GDM1 (cell line): ENCODE measurements around the gene SBK2.
"Not testable (repeated sequence)": the region's sequence is repeated elsewhere in the genome, so short reads cannot be mapped to it uniquely, and the experiment has no call there.

Source experiments
- DNase-seq: peaks from one replicate; lab custom pipeline; 2025; lab: John Stamatoyannopoulos, UW

The SBK2 gene

GRCh38 chr19:55535965-55536350 is 975 bp downstream of the SBK2 start:
- no peak for DNase-seq

- DNase-seq: no peak
These were observed 1.6 kb downstream of the SBK2 start for GRCh38 chr19:55535173-55535964.

- not testable (repeated sequence) for DNase-seq
These were observed 2.7 kb downstream of the SBK2 start for GRCh38 chr19:55534280-55534679.

- DNase-seq: no peak
These were observed 5.9 kb downstream of the SBK2 start for GRCh38 chr19:55530996-55531395.

GRCh38 chr19:55529636-55530234 is 7.2 kb downstream of the SBK2 start:
- DNase-seq: no peak

- no peak for DNase-seq
These were observed 8.7 kb downstream of the SBK2 start for GRCh38 chr19:55528030-55528803.

GRCh38 chr19:55527197-55528029 is 9.5 kb downstream of the SBK2 start:
- no peak for DNase-seq

DNA sequence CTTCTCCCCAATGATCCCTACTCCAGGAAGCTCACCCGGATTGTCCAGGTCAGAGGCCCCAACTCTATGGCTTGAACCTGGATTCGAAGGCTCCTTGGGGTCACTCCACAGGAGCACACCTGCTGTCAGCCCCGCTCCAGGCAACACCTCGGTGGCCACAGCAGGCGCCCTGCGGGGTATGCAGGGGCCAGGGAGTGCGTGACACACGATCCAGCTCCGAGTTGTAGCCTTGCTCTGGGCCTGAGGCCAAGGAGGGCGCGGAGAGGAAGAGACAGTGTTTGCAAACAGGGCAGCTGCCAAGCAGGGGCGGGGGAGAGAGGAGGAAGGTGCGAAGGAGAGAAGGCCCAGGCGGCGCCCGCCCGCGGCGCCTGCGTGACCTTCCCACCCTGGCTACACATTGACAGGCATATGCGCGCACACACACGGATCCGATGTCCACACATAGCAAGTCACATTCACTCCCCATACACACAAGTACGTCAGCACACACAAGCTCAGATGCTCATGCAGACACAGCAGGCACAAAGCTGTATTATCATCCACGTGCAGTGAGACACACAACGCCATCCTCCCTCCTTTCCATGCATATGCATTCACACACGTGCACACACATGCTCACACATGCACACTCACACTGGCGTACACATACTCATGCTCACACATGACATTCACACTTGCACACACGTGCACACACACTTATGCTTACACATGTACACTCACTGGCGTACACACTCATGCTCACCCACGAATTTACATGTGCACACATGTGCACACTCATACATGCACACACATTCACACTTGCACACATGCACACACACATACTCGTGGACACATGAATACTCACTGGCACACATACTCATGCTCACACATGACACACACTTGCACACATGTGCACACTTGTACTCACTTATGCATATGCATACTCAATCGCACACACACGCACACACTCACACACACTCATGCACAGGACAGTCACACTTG is 10.4 kb downstream of the SBK2 start:
- peak; percentile 60 for DNase-seq

GRCh38 chr19:55525289-55526101 is 11.4 kb downstream of the SBK2 start:
- no peak for DNase-seq

DNA sequence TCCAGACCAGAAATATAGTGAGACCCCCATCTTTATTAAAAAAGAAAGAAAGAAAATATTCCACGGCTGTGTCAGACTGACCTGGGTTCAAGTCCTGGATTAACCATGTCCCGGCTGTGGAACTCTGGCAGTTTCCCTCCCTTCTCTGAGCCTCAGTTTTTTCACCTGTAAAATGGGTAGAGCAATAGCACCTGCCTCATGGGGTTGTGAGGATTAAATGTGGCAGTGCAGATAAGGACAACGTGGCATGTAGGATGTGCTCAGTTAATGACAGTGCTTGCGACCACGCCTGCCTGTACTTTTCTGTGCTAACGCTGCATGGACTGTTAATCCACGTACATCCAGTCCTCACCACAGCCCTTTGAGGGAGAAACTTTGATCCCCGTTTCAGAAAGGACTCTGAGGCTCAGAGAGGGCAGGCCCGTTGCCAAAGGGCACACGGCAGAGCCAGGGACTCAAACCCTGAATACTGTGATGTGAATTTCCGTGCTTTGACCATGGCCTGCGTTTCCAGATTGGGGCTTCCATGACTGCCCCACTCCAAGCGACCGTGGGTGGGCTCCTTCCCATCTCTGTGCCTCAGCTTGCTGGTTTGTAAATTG is 16.1 kb downstream of the SBK2 start:
- no peak for DNase-seq

- DNase-seq: no peak
These were observed 17.3 kb downstream of the SBK2 start for GRCh38 chr19:55519451-55520311.

- DNase-seq: peak; percentile 90
These were observed 19.9 kb downstream of the SBK2 start for GRCh38 chr19:55516878-55517620.

DNA sequence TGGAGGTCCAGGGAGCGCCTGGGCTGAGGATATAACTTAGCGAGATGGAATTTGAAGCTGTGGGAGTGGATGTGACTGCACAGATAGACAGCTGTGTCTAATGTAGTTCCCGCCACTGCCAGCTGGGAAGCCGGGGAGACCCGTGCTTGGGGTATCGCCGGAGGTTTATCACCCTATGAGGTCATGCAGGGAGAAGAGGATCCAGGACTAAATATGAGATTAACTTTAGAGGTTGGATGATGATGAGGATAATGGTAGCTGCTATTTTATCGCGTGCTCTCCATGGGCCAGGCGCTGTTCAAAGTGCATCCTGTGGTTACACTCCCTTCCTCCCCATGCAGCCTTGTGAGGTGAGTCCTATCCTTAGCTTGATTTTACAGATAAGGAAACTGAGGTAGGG is 28.8 kb downstream of the SBK2 start:
- no peak for DNase-seq

DNA sequence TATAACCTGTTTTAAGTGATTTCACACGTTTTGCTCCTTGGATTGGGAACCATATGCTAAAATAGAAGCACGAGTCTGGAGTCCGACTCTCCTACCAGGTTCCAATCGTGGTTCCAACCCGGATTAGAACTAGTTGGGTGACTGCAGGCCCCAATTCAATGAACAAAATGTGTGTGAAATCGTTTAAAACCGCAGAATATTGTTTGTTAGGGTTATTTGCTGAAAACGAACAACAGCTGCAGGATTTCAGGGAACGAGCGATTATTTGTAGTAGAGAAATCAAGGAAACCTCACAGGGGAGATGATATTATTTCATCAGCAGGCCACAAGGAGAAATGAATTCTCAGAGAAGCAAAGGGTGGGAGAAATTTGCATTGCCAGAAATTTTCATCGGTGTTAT is 32.0 kb downstream of the SBK2 start:
- DNase-seq: no peak

DNA sequence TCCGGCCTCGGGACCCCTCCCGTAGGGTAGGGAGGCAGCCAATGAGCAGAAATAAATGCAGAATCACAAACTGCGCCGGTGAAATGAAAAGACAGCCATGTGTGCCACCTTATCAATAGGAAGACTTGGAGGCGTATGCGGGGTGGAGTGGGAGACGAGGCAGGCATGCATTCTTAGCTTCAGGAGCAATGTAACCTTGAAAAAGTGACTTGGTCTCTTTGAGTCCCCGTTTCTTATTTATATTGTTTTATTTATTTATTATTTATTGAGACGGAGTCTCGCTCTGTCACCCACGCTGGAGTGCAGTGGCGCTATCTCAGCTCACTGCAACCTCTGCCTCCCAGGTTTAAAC is 32.7 kb downstream of the SBK2 start:
- DNase-seq: no peak

GRCh38 chr19:55503502-55504251 is 33.3 kb downstream of the SBK2 start:
- DNase-seq: peak; percentile 88

- no peak for DNase-seq
These were observed 33.8 kb downstream of the SBK2 start for GRCh38 chr19:55503157-55503501.
